ENCODE measurements around the gene RERE.
"Not testable (repeated sequence)": the region's sequence is repeated elsewhere in the genome, so short reads cannot be mapped to it uniquely, and the experiment has no call there.

Gene RERE

DNA sequence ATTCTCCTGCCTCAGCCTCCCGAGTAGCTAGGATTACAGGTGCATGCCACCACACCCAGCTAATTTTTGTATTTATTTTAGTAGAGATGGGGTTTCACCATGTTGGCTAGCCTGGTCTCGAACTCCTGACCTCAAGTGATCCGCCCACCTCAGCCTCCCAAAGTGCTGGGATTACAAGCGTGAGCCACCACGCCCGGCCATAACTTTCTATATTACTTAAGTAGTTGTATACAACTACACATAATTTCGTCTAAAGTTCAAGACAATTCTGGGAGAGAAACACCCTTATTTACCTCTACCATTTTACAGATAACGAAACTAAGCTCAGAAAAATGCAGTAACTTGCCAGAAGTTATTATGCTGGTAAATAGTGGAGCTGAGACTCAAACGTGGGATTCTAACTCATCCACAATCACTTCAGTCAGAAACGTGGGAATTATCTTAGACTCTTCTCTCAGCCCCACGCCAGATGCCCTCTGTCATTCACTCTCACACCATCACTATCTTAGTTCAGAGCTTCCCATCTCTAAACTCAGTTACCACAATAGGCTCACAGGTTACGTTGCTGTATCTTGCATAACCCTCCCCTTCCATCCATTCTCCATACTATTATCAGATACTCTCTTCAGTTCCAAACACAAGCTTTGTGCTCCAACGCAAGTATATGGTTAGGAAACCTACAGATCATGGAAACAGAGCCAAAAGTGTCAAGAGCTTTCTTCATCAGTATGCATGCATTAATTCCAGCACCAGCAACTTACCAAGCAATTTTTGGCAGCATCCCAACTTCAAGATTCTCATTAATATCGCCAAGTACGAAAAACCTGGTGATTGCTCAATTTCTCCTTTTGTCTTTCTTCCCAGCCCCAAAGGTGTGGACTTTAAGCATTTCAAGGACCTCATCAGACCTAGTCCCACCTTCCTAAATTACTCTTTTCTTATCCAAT, 69.3 kb downstream of the RERE start:
- no peak for DNase-seq

DNA sequence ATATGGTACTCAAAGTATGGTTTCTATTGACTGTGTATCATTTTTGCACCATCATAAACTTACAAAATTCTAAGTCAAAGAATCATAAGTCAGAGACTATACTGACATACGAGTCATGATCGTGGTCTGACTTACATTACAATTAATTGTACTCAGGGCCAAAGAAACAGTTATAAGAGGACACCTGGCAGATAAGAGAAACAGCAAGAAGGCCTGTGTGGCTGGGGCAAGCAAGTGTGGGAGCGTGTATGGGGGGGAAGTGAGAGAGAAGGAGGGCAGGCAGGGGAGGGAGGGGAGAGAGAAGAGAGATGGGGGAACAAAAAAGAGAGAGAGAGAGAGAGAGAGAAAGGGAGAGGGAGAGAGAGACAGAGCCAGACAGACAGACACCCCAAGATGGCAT, 70.9 kb downstream of the RERE start:
- no peak for DNase-seq

DNA sequence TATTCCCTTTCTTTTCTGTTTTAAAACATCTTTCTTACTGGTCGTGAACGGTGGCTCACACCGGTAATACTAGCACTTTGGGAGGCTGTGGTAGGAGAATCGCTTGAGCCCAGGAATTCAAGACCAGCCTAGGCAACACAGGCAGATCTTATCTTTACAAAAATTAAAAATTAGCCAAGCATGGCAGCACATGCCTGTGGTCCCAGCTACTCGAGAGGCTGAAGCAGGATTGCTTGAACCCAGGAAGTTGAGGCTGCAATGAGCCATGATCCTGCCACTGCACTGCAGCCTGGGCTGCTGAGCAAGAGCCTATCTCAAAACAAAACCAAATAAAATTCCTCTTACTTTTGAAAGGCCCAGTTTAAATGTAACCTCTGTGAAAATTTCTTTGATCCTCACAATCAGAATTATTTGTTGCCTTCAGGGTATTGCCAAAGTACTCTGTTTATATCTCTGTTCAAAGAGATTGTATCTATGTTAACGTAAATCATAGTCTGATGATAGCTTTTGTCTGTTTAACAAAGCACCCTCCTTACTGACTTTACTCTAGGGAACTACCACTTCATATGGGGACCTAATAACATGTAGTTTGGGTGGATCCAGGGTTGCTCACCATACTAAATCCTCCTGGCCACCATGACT, 71.6 kb downstream of the RERE start:
- DNase-seq, result no peak

DNA sequence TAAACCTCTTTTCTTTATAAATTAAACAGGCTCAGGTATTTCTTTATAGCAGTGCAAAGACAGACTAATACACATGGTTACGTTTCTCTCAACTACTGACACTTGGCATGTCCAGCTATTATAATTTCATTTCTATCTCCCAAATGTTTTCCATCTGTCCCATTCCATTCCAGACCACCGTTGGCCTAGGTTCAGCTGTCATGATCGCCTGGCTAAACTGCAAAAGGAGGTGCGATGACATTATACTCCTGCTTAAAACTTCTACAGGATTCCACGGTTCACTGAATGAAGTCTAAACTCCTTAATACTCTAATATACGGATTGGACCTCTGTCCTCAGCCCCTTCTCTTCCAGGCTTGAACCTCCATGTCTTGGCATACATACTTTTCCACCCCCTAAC, 72.1 kb downstream of the RERE start:
- no peak for DNase-seq

DNA sequence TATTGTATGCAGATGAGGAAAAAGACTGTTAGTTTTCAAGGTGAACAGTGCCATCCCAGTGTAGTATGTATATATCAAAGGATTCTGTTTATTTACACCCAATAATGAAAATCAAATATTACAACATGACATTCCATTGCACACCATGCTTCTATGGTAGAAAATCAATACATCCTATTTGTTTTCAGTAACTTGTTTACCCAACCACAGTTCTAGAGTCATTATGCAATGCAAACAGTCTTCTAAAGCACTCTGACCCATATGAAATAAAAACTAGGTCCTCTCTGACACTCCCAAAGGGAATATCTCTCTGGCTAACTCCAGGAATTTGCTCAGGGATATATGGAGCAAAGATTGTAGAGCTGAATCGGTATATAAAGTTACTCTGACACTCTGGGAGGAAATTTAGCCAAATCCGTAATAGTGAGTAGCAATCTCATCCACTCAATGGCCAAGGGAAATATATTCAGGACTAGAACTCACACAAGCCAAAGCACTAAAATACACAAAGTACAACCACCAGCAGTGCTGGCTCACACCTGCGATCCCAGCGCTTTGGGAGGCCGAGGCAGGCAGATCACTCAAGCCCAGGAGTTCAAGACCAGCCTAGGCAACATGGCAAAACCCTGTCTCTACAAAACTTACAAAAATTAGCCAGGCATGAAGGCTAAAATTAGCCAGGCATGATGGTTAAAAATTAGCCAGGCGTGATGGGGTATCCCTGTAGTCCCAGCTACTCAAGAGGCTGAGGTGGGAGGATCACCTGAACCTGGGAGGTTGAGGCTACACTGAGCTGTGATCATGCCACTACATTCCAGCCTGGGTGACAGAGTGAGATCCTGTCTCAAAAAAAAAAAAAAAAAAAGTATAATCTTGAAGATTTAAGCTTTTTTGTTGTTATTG, 75.2 kb downstream of the RERE start:
- DNase-seq, result no peak

DNA sequence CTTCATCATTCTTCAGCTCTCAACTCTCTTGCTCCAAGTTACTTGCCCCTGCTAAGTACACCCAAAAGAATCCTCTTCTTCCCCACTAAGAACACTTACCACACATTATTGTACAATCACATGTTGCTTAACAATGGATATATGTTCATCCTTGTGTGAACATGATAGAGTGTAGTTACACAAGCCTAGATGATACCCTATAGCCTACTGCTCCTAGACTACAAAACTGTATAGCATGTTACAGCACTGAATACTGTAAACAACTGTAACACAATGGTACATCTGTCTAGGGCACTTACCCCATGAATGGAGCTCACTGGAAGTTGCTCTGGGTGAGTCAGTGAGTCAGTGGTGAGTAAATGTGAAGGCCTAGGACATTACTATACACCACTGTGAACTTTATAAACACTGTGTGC, 77.4 kb downstream of the RERE start:
- DNase-seq, result no peak

DNA sequence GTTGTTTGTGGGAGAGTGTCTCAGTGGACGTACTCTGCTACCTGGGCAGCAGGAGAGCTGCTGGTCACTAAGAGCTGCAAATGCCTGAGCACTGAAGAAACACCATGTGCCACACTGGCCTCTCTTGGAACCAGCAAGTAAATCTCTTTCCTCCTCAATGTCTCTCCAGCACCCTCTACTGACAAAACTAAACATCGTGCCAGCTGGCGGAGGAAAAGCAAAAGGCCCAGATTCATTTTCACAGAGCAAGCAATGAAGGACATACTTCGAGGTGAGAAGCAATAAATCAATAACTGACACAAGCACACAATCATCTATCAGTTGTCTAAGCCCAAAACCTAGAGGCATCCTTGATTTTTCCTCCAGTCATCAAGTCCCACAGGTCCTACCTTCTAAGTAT, 78.1 kb downstream of the RERE start:
- DNase-seq, result no peak

DNA sequence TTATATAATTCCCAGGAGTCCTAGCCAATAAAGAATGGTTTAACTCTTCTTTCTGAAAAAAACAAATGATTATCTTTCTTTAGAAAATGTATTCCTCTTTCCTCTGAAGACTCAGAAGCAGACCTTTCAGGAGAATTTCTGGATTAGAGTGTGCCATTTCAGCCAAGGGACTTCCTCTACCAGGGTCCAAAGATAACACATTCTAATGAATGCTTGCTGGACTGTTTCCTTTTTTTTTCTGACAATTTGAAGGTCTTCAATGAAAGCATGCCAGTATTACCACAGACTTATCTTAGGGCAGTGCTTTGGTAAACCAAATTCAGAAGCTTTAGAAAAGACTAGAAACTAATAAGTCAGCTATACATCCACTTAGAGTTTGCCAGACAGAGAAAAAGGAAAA, 80.5 kb downstream of the RERE start:
- DNase-seq, result no peak

DNA sequence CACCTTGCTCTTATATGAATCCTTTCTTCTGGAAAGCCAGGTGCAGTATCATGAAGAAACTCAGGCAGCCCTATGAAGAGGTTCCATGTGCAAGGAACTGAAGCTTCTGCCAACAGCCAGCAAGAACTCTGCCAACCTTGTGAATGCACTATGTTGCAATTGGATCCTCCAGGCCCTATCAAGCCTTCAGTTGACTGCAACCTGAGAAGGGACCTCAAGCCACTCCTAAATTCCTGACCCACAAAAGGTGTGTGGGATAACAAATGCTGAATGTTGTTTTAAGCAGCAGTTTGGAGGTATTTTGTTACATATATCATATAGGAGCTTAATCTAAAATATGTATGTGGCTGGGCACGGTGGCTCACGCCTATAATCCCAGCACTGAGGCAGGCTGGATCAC, 84.0 kb downstream of the RERE start:
- no peak for DNase-seq

DNA sequence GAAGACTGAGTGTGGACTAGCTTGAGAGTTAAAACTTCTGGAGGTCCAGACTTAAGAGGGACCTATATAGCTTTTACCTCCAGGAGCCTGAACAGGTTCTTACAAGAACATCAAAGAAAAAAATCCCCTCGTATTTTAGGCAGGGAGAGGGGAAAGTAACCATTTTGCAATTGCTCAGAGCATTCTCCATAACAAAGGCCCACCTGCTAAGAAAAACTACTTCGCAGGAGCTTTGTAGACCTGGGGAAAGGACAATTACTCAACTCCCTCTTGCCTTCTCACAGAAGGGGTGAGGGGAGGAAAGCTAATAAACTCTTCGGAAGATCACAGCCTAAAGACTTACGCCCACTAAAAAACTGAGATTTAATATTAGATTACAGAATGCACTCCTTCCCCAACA, 86.3 kb downstream of the RERE start:
- no peak for DNase-seq

DNA sequence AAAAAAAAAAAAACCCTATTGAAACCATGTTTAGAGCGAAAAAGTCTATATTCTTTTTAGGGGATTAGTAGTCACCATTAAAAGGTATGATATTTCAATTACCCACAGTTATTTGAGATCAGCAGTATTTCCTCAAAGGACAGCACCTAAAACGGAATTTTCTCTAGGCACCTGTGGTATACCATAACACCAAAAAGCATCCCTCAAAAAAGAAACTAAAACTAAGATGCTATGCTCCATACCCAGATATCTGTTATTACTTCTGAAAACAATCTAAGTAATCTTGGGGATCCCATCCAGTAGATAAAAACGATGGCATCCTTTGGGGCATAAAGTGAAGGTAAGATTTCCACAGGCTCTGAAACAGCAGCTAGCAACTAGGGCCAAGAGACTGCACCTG, 89.0 kb downstream of the RERE start:
- no peak for DNase-seq

DNA sequence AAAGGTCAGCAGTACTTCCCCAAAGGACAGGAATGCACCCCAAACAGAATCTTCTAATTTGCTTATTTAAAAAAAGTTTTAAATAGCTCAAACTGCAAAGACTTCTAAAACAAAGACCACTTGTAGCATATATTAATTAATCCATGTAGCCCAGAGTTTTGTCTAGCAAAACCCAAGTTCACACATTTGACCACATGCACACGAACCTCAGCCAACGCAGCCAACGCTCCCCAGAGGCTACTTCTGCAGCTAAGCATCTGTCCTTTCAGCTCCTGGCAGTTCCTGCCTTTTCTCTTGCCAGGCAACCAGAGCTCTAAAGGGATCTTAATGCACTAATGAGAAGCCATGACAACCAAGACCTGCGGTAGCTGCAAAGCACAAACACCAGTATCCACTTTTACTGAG, 89.6 kb downstream of the RERE start:
- no peak for DNase-seq

DNA sequence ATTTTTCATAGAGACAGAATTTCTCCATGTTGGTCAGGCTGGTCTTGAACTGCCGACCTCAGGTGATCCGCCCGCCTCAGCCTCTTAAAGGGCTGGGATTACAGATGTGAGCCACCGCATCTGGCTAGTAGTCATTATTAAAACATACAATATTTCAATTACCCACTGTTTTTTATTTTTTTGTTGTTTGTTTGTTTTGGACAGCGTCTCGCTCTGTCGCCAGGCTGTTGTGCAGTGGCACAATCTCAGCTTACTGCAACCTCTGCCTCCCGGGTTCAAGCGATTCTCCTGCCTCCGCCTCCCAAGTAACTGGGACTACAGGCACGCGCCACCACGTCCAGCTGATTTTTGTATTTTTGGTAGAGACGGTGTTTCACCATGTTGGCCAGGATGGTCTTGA, 90.1 kb downstream of the RERE start:
- not testable (repeated sequence) for DNase-seq

DNA sequence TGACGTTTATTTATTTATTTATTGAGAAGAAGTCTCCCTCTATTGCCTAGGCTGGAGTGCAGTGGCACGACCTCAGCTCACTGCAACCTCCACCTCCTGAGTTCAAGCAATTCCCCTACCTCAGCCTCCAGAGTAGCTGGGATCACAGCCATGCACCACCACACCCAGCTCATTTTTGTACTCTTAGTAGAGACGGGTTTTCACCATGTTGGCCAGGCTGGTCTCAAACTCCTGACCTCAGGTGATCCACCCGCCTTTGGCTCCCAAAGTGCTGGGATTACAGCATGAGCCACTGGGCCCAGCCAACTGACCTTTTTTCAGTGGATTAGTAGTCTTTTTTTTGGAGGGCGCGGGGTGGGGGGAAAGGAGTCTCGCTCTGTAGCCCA, 90.6 kb downstream of the RERE start:
- not testable (repeated sequence) for DNase-seq

DNA sequence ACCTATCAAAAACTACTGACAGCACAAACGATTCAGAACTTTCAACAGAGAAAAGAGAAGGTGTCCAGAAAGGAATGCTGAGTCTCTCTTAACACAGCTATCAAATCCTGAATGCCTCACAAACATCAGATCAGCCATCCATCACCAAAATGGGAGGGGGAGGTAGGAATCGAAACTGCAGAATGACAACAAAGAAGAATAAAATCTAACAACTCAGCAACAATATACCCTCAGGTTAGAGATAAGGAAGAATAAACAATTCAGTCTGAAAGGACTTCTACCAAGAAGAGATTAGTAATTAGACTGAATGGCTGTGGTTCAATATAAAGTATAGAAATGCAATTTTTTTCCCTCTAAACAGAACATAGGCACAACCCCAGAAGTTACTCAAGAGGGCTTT, 94.4 kb downstream of the RERE start:
- no peak for DNase-seq

DNA sequence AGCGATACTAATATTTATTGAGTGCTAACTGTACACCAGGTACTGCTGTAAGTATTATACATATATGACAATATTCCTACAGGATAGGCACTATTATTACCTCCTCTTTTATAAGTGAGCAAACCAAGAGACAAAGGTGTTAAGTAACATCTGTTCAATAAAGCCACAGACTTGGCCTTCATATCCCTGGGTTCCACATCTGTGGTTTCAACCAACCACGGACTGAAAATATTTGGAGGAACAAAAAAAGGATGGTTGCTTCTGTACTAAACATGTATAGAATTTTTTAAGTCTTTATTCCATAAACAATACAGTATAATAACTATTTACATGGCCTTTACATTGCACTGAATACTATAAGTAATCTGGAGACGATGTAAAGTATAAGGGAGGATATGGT, 95.1 kb downstream of the RERE start:
- DNase-seq, result no peak

DNA sequence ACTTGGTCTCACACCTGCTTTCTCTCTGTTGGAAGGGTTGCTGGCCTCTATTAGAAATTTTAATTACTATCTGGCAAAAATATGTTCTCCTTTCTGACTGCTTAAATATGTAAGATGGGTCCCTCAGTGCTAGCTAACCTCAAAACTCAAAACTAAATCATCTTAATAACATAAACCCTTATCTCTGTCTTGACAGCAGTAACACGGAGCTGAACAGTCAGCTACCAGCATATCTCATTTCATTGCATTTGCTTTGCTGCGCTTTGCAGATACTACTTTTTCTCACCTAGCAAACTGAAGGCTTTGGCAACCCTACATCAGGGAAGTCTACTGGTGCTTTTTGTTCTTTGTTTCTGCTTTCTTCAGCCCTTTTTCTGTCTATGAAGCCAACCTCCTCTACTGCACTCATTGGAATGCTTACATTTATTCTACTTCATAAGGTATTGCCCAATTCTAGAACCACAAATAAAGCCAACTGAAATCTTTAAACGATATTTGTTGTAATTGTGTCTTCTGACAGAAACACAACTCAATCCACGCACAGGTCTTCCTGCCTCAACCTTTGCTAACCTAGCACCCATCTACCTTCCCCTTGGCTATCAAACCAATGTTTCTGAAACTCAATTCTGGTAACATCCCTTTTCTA, 95.6 kb downstream of the RERE start:
- no peak for DNase-seq

DNA sequence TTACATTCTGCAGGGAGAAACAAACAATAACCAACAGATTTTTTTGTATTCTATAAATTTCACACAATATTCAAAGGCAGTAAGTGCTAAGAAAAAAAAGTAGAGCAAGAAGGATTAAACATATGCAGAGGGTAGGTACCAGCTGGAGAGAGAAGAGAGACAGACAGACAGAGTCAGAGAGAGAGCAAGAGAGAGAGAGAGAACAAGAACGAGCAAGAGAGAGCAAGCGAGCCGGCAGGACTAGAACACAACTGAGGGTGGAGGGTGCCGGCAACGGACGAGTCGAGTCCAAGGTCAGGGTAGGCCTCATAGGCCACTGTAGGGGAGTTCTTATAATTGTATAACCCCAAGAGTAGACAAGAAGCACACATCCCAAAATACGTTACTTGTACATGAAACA, 97.1 kb downstream of the RERE start:
- DNase-seq, result no peak

DNA sequence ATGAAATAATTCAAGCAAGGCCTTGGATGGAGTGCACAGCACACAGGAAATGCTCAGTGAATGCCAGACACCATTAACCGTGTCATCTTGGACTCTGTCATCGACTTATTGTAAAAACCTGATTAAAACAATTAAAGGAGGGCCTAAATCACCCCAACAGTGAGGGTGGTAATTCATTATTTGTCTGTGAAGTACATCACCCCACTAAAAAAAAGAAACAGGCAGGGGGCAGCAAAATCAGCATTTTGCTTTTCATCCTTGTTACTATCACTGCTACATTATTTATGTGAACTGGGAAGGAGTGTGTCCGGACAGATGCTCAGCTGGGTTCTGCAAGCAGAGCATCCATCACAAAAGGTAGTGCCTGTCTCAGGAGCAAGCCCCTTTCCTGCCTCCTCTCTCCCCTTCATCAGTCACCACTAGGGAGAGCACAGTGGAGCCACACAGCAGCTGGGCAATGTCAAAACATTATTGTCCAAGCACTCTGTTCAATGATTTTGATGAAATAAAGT, 98.5 kb downstream of the RERE start:
- no peak for DNase-seq

DNA sequence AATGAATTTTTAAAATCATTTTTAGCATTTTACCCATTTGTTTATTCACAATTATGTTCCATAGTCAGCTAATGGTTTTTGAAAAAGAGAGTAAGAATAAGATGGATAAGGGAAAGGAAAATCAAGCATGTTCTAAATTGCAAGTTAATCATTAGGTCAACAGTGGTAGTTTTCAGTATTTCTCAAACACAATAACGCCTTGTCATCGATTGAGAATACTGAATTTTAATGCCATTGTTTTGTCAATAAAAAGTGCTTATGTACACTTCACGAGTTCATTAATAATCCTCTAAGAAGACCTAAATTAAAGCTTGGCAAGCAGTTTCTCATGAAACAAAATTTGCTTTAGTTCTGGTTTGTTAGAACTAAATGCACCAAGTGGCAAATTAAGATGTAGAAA, 100.3 kb downstream of the RERE start:
- DNase-seq, result no peak

DNA sequence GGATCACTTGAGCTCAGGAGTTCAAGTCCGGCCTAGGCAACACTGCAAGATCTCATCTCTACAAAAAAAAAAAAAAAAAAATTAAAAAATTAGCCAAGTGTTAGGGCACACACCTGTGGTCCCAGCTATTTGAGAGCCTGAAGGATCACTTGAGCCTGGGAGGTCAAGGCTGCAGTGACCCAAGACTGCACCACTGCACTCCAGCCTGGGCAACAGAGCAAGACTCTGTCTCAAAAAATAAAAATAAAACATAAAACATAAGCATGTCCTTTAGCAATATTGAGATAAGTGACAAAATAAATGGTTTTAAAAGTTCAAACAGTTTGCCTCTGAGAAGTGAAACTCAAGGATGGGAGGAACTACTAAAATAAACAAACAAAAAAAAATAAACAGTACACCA, 101.2 kb downstream of the RERE start:
- no peak for DNase-seq

DNA sequence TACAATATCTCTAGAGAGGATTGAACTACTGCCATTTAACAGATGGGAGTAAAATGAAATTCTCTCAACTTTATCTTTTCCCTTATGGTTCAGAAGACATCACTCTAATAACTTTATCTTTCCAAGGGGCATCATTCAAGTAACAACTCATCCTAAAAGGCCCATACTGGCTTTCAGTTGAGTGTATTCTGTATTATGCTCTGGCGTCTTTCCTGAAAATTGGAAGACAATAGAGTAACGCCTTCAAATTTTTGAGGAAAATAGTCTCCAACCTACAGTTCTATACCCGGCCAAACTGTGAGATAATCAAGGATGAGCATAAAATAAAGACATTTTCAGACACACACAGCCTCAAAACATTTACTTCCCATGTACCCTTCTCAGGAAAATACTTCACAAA, 103.3 kb downstream of the RERE start:
- no peak for DNase-seq

Data from activated gamma-delta T cell treated with Interleukin-2 at 50 U/mL for 16 hours (primary cell).